Loucy (cell line): ENCODE results near the gene GLIPR1L2.
A peak's percentile ranks its signal among the peaks of the same experiment; 100 is the strongest.

Experiments
- H2AFZ ChIP-seq: fragments of 200-600 bp; sonication (generic); 2 replicates; pipeline ENCODE4 v1.6.0; 2016; ENCODE audit warnings: antibody characterized with exemption, mild to moderate bottlenecking, low read length, moderate library complexity
- H3F3A ChIP-seq: fragments of 200-600 bp; 2 replicates; pipeline ENCODE4 v1.6.0; 2016; ENCODE audit warnings: antibody characterized with exemption, low read depth, mild to moderate bottlenecking
- H3K27me3 ChIP-seq: fragments of 200-600 bp; sonication (generic); 2 replicates; pipeline ENCODE4 v1.6.1; 2014; ENCODE audit warnings: low read length, mild to moderate bottlenecking; ENCODE audit not compliant: insufficient read depth, poor library complexity, severe bottlenecking
- H3K36me3 ChIP-seq: fragments of 200-600 bp; sonication (generic); 2 replicates; pipeline ENCODE4 v1.6.1; 2016; ENCODE audit warnings: low read length; ENCODE audit not compliant: insufficient read depth
- H3K4me1 ChIP-seq: fragments of 200-600 bp; sonication (generic); 2 replicates; pipeline ENCODE4 v1.5.1; 2014; ENCODE audit warnings: low read length, mild to moderate bottlenecking; ENCODE audit not compliant: insufficient read depth, poor library complexity, severe bottlenecking
- H3K4me2 ChIP-seq: fragments of 200-600 bp; sonication (generic); 2 replicates; pipeline ENCODE4 v1.6.0; 2014; ENCODE audit warnings: antibody characterized with exemption, low read length, low read depth, mild to moderate bottlenecking; ENCODE audit not compliant: poor library complexity, severe bottlenecking
- H3K4me3 ChIP-seq: fragments of 200-600 bp; sonication (generic); 2 replicates; pipeline ENCODE4 v1.5.1; 2014; ENCODE audit warnings: low read length, mild to moderate bottlenecking, mixed read lengths; ENCODE audit not compliant: poor library complexity, severe bottlenecking
- H3K79me2 ChIP-seq: fragments of 200-600 bp; sonication (generic); 2 replicates; pipeline ENCODE4 v1.6.1; 2014; ENCODE audit warnings: low read length; ENCODE audit not compliant: insufficient read depth
- H3K9ac ChIP-seq: fragments of 200-600 bp; sonication (generic); 2 replicates; pipeline ENCODE4 v1.6.0; 2014; ENCODE audit warnings: mild to moderate bottlenecking, low read depth, low read length, moderate library complexity; ENCODE audit not compliant: poor library complexity, severe bottlenecking
- H3K9me2 ChIP-seq: fragments of 200-600 bp; sonication (generic); replicated peaks from 2 replicates; pipeline ENCODE4 v1.6.1; 2016; ENCODE audit warnings: low read depth, low read length, mixed read lengths
- H3K9me3 ChIP-seq: fragments of 200-600 bp; sonication (generic); 2 replicates; pipeline ENCODE4 v1.6.1; 2014; ENCODE audit warnings: mild to moderate bottlenecking, antibody characterized with exemption, low read length, low read depth; ENCODE audit not compliant: insufficient read depth
- H4K20me1 ChIP-seq: fragments of 200-600 bp; sonication (generic); 2 replicates; pipeline ENCODE4 v1.6.0; 2014; ENCODE audit warnings: antibody characterized with exemption, low read length, mild to moderate bottlenecking; ENCODE audit not compliant: insufficient read depth, poor library complexity, severe bottlenecking
- EZH2phosphoT487 ChIP-seq: fragments of 200-600 bp; IDR thresholded peaks from 2 replicates; pipeline ENCODE4 v1.6.1; 2018; ENCODE audit warnings: antibody characterized with exemption, mild to moderate bottlenecking, moderate library complexity, borderline replicate concordance
- TF ChIP-seq, protein P1 (sequence below): fragments of 200-600 bp; sonication (generic); conservative IDR thresholded peaks from 2 replicates; pipeline ENCODE4 v1.5.1; 2014; ENCODE audit warnings: mild to moderate bottlenecking, antibody characterized with exemption, low read length

GLIPR1L2 gene

GRCh38 chr12:75428767-75429166 is 37.9 kb downstream of the GLIPR1L2 start:
- Histone ChIP-seq H3F3A (no peaks in the 10 kb centered on the region), H3K9me3 (peaks cover 5% of the 10 kb centered on the region; the same call in 1 of the 2 replicates), H2AFZ (no peak overlapping the region), H3K79me2 (no peaks in the 10 kb centered on the region), H3K4me1 (no peaks in the 10 kb centered on the region), H3K9me2 (no peaks in the 10 kb centered on the region), H3K4me3 (no peak overlapping the region), H3K36me3 (no peaks in the 10 kb centered on the region), H3K4me2 (no peak overlapping the region), H3K9ac (no peak overlapping the region), H3K27me3 (no peaks in the 10 kb centered on the region), H4K20me1 (no peaks in the 10 kb centered on the region)
- no peak for TF ChIP-seq EZH2phosphoT487
- TF ChIP-seq, protein P1, sequence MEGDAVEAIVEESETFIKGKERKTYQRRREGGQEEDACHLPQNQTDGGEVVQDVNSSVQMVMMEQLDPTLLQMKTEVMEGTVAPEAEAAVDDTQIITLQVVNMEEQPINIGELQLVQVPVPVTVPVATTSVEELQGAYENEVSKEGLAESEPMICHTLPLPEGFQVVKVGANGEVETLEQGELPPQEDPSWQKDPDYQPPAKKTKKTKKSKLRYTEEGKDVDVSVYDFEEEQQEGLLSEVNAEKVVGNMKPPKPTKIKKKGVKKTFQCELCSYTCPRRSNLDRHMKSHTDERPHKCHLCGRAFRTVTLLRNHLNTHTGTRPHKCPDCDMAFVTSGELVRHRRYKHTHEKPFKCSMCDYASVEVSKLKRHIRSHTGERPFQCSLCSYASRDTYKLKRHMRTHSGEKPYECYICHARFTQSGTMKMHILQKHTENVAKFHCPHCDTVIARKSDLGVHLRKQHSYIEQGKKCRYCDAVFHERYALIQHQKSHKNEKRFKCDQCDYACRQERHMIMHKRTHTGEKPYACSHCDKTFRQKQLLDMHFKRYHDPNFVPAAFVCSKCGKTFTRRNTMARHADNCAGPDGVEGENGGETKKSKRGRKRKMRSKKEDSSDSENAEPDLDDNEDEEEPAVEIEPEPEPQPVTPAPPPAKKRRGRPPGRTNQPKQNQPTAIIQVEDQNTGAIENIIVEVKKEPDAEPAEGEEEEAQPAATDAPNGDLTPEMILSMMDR, result no peak

GRCh38 chr12:75432924-75433323 is 42.0 kb downstream of the GLIPR1L2 start:
- no peak overlapping the region for H2AFZ ChIP-seq
- no peaks in the 10 kb centered on the region for H4K20me1 ChIP-seq
- H3K27me3 ChIP-seq, result no peaks in the 10 kb centered on the region
- no peaks in the 10 kb centered on the region for H3K9me2 ChIP-seq
- H3K36me3 ChIP-seq, result no peaks in the 10 kb centered on the region
- no peaks in the 10 kb centered on the region for H3F3A ChIP-seq
- no peak overlapping the region for H3K4me2 ChIP-seq
- TF ChIP-seq, protein P1, result no peak
- TF ChIP-seq EZH2phosphoT487, result no peak
- H3K79me2 ChIP-seq, result no peaks in the 10 kb centered on the region
- H3K9me3 ChIP-seq, result peaks cover 8% of the 10 kb centered on the region; the same call in 1 of the 2 replicates
- H3K4me3 ChIP-seq, result no peak overlapping the region
- no peaks in the 10 kb centered on the region for H3K4me1 ChIP-seq
- H3K9ac ChIP-seq, result no peak overlapping the region

GRCh38 chr12:75437564-75437963 is 46.7 kb downstream of the GLIPR1L2 start:
- Histone ChIP-seq H3K4me3 (no peak overlapping the region), H2AFZ (peak overlapping the region; percentile 0; the same call in 1 of the 2 replicates), H3K9me2 (no peaks in the 10 kb centered on the region), H3F3A (no peaks in the 10 kb centered on the region), H3K9me3 (peaks cover 4% of the 10 kb centered on the region; the same call in 1 of the 2 replicates), H3K27me3 (no peaks in the 10 kb centered on the region), H3K4me2 (no peak overlapping the region), H3K79me2 (no peaks in the 10 kb centered on the region), H3K4me1 (no peaks in the 10 kb centered on the region), H4K20me1 (no peaks in the 10 kb centered on the region), H3K36me3 (no peaks in the 10 kb centered on the region), H3K9ac (no peak overlapping the region)
- TF ChIP-seq EZH2phosphoT487, result no peak
- TF ChIP-seq, protein P1, result peak; percentile 55
